RWPE2 (cell line): ENCODE results near the gene RGS6.

Experiments
- ATAC-seq: fragments of 200-7000 bp; cut with Tn5 transposase; 3 replicates; pipeline ENCODE4 v1.9.1; 2021; ENCODE audit warnings: low read depth
- DNase-seq: peaks from one replicate; pipeline ENCODE4 v3.0.0-alpha.2; 2020; ENCODE audit warnings: low spot score
- H3K27ac ChIP-seq: fragments of 450-650 bp; 2 replicates; pipeline ENCODE4 v1.5.1; 2017; ENCODE audit warnings: mild to moderate bottlenecking; ENCODE audit not compliant: poor library complexity, severe bottlenecking
- H3K27me3 ChIP-seq: fragments of 250-450 bp; sonication (Bioruptor Pico); 2 replicates; pipeline ENCODE4 v1.5.1; 2021; ENCODE audit warnings: mild to moderate bottlenecking, moderate library complexity; ENCODE audit not compliant: insufficient read depth, poor library complexity, severe bottlenecking
- H3K36me3 ChIP-seq: fragments of 250-450 bp; sonication (Bioruptor Pico); 2 replicates; pipeline ENCODE4 v1.5.1; 2020; ENCODE audit warnings: low read depth, mild to moderate bottlenecking, moderate library complexity
- H3K4me1 ChIP-seq: fragments of 250-450 bp; sonication (Bioruptor Pico); 2 replicates; pipeline ENCODE4 v1.5.1; 2021; ENCODE audit warnings: mild to moderate bottlenecking, moderate library complexity; ENCODE audit not compliant: insufficient read depth, poor library complexity, severe bottlenecking
- H3K4me3 ChIP-seq: fragments of 250-450 bp; sonication (Bioruptor Pico); 2 replicates; pipeline ENCODE4 v1.5.1; 2021; ENCODE audit warnings: mild to moderate bottlenecking, moderate library complexity; ENCODE audit not compliant: severe bottlenecking
- H3K9me3 ChIP-seq: fragments of 250-450 bp; sonication (Bioruptor Pico); 2 replicates; pipeline ENCODE4 v1.5.1; 2021; ENCODE audit warnings: mild to moderate bottlenecking, moderate library complexity; ENCODE audit not compliant: severe bottlenecking
- CTCF ChIP-seq: fragments of 450-650 bp; IDR thresholded peaks from one replicate; pipeline ENCODE4 v1.5.1; 2017; ENCODE audit warnings: mild to moderate bottlenecking, moderate library complexity; ENCODE audit not compliant: poor library complexity, severe bottlenecking

Gene RGS6

GRCh38 chr14:72423957-72424356 is 491.7 kb downstream of the RGS6 start:
- ATAC-seq (no peak), DNase-seq (no peak)
- no peak overlapping the region for H3K4me3 ChIP-seq
- TF ChIP-seq CTCF = no peak
- peaks cover 22% of the 10 kb centered on the region for H3K27me3 ChIP-seq
- no peaks in the 10 kb centered on the region for H3K36me3 ChIP-seq
- H3K4me1 ChIP-seq = no peaks in the 10 kb centered on the region
- no peaks in the 10 kb centered on the region for H3K9me3 ChIP-seq
- H3K27ac ChIP-seq = no peak overlapping the region

GRCh38 chr14:72430457-72430856 is 498.2 kb downstream of the RGS6 start:
- H3K36me3 ChIP-seq = no peaks in the 10 kb centered on the region
- no peak for ATAC-seq
- H3K4me3 ChIP-seq = no peak overlapping the region
- H3K4me1 ChIP-seq = no peaks in the 10 kb centered on the region
- H3K27ac ChIP-seq = no peak overlapping the region
- TF ChIP-seq CTCF = no peak
- peaks cover 1% of the 10 kb centered on the region for H3K9me3 ChIP-seq
- no peak for DNase-seq
- H3K27me3 ChIP-seq = peaks cover 28% of the 10 kb centered on the region

GRCh38 chr14:72432748-72433147 is 500.5 kb downstream of the RGS6 start:
- H3K4me3 ChIP-seq = no peak overlapping the region
- no peaks in the 10 kb centered on the region for H3K4me1 ChIP-seq
- peaks cover 1% of the 10 kb centered on the region for H3K9me3 ChIP-seq
- H3K27me3 ChIP-seq = peaks cover 25% of the 10 kb centered on the region
- TF ChIP-seq CTCF = no peak
- DNase-seq (no peak), ATAC-seq (no peak)
- no peak overlapping the region for H3K27ac ChIP-seq
- H3K36me3 ChIP-seq = no peaks in the 10 kb centered on the region

GRCh38 chr14:72433511-72433910 is 501.3 kb downstream of the RGS6 start:
- no peak for TF ChIP-seq CTCF
- no peaks in the 10 kb centered on the region for H3K4me1 ChIP-seq
- H3K4me3 ChIP-seq = no peak overlapping the region
- H3K9me3 ChIP-seq = peaks cover 1% of the 10 kb centered on the region
- H3K36me3 ChIP-seq = no peaks in the 10 kb centered on the region
- ATAC-seq (peak; percentile 66; the same call in 2 of the 3 replicates), DNase-seq (no peak)
- H3K27me3 ChIP-seq = peaks cover 25% of the 10 kb centered on the region
- H3K27ac ChIP-seq = no peak overlapping the region

GRCh38 chr14:72434856-72435255 is 502.6 kb downstream of the RGS6 start:
- no peak for ATAC-seq
- no peaks in the 10 kb centered on the region for H3K4me1 ChIP-seq
- no peaks in the 10 kb centered on the region for H3K36me3 ChIP-seq
- TF ChIP-seq CTCF = no peak
- no peak overlapping the region for H3K27ac ChIP-seq
- DNase-seq = peak; percentile 7
- H3K27me3 ChIP-seq = peaks cover 22% of the 10 kb centered on the region
- H3K4me3 ChIP-seq = no peak overlapping the region
- H3K9me3 ChIP-seq = peaks cover under 1% of the 10 kb centered on the region
